HepG2 (cell line): ENCODE measurements around the gene CORO1A. TPM values are rescaled to one million over a fixed set of nuclear protein-coding genes. Genes with fewer than 3 reads are reported as not detected.
A peak's percentile ranks its signal among the peaks of the same experiment; 100 is the strongest.

Source experiments
- ADNP ChIP-seq: sonication (generic); formaldehyde crosslinking; IDR thresholded peaks from 2 replicates; pipeline ENCODE4 v1.4.0; 2020; ENCODE audit warnings: missing genetic modification reagents
- ARID5B ChIP-seq: IDR thresholded peaks from 2 replicates; pipeline ENCODE4 v1.4.0; 2020; ENCODE audit warnings: mild to moderate bottlenecking, missing genetic modification reagents
- ATF3 ChIP-seq: sonication (generic); formaldehyde crosslinking; IDR thresholded peaks from 2 replicates; pipeline ENCODE4 v1.4.0; 2020; ENCODE audit warnings: missing genetic modification reagents
- BCL6 ChIP-seq: IDR thresholded peaks from 2 replicates; pipeline ENCODE4 v1.6.1; 2016; ENCODE audit warnings: missing genetic modification reagents, missing compliant biosample characterization
- CEBPZ ChIP-seq: IDR thresholded peaks from 2 replicates; pipeline ENCODE4 v1.6.1; 2012; ENCODE audit warnings: low read length, improper control_type of control experiment
- GABPA ChIP-seq, 2 experiments: IDR thresholded peaks; 2 replicates each; pipeline ENCODE4 v1.6.1; 2011 to 2016; ENCODE audit warnings: low read depth in 2 of 2, low read length in 1 of 2, missing biosample characterization in 1 of 2, missing genetic modification characterization in 1 of 2
- KLF9 ChIP-seq: IDR thresholded peaks from 2 replicates; pipeline ENCODE4 v1.6.1; 2016; ENCODE audit warnings: low read depth
- MAZ ChIP-seq, 2 experiments: sonication (generic) in 1 of 2; formaldehyde crosslinking in 1 of 2; IDR thresholded peaks; 2 replicates each; pipeline versions ENCODE4 v1.5.0 to v1.6.1; 2012 to 2020; ENCODE audit warnings: low read depth in 2 of 2, mild to moderate bottlenecking in 2 of 2, borderline replicate concordance in 1 of 2, improper control_type of control experiment in 1 of 2, low read length in 1 of 2, missing genetic modification reagents in 1 of 2, moderate library complexity in 1 of 2
- PTBP1 ChIP-seq: fragments of 200-400 bp; formaldehyde crosslinking; IDR thresholded peaks from 2 replicates; pipeline ENCODE4 v1.6.1; 2018; ENCODE audit warnings: low read length, low read depth; ENCODE audit not compliant: poor library complexity, severe bottlenecking
- SNRNP70 ChIP-seq: fragments of 200-400 bp; formaldehyde crosslinking; IDR thresholded peaks from 2 replicates; pipeline ENCODE4 v1.6.1; 2017; ENCODE audit warnings: mild to moderate bottlenecking, low read depth, low read length, moderate library complexity
- TFDP1 ChIP-seq: IDR thresholded peaks from 2 replicates; pipeline ENCODE4 v1.6.1; 2016; ENCODE audit warnings: missing compliant biosample characterization, missing genetic modification reagents, borderline replicate concordance
- ZFP90 ChIP-seq: sonication (generic); formaldehyde crosslinking; IDR thresholded peaks from 2 replicates; pipeline ENCODE4 v1.8.0; 2022; ENCODE audit warnings: missing genetic modification reagents, mild to moderate bottlenecking, inconsistent platforms, borderline replicate concordance
- ZNF3 ChIP-seq: IDR thresholded peaks from 2 replicates; pipeline ENCODE4 v1.7.0; 2017; ENCODE audit warnings: inconsistent platforms
- ZNF441 ChIP-seq: sonication (generic); formaldehyde crosslinking; IDR thresholded peaks from 2 replicates; pipeline ENCODE4 v1.7.0; 2021; ENCODE audit warnings: missing genetic modification reagents, borderline replicate concordance
- ZNF484 ChIP-seq: sonication (generic); formaldehyde crosslinking; IDR thresholded peaks from 2 replicates; pipeline ENCODE4 v1.5.1; 2020; ENCODE audit warnings: mild to moderate bottlenecking, low read depth, missing genetic modification reagents, borderline replicate concordance
- ZNF563 ChIP-seq: sonication (generic); formaldehyde crosslinking; IDR thresholded peaks from 2 replicates; pipeline ENCODE4 v1.8.0; 2022; ENCODE audit warnings: mild to moderate bottlenecking, moderate library complexity, missing genetic modification reagents
- ZNF569 ChIP-seq: sonication (generic); formaldehyde crosslinking; IDR thresholded peaks from 2 replicates; pipeline ENCODE4 v1.5.0; 2020; ENCODE audit warnings: mild to moderate bottlenecking, missing genetic modification reagents, moderate library complexity, borderline replicate concordance
- ZNF629 ChIP-seq: sonication (generic); formaldehyde crosslinking; conservative IDR thresholded peaks from 2 replicates; pipeline ENCODE4 v1.5.0; 2020; ENCODE audit warnings: missing genetic modification reagents
- ZNF75D ChIP-seq: sonication (generic); formaldehyde crosslinking; IDR thresholded peaks from 2 replicates; pipeline ENCODE4 v1.8.1; 2023; ENCODE audit warnings: missing genetic modification reagents, mild to moderate bottlenecking, borderline replicate concordance
- polyA plus RNA-seq, 8 experiments: library from polyadenylated mRNA; depleted of rRNA in 3 of 8; stranded (reverse) in 7 of 8; unstranded in 1 of 8; fragments of >200 nt; fragmentation: Illumina TruSeq in 4 of 8; extraction: Trizol in 4 of 8; gene quantifications; 2 replicates each; pipeline versions ENCODE4 v1.2.1 to v1.2.3, GENCODE V29; 2011 to 2016; ENCODE audit warnings: low read depth in 4 of 8, missing spikeins in 1 of 8, mixed read lengths in 1 of 8; ENCODE audit not compliant: insufficient read depth in 1 of 8
- total RNA-seq, 5 experiments: library from RNA; depleted of rRNA; stranded (reverse); fragments of >200 nt; fragmentation: Illumina TruSeq; extraction: Trizol; gene quantifications; 2 replicates each; pipeline ENCODE4 v1.2.3, GENCODE V29; 2016; ENCODE audit warnings: low read depth in 1 of 5

Gene CORO1A
- total and polyA plus RNA-seq, 2 of the 13 experiments (the other 11 are each of a cell fraction or from before 2014, with no cell fraction given) = 6.5 to 12.9 TPM

- TF ChIP-seq MAZ (IDR thresholded peaks at IDR 0.05; ENCODE audit: borderline replicate concordance, low read depth, low read length) (no peak), MAZ (CRISPR knock-in tag; IDR thresholded peaks at IDR 0.05; ENCODE audit: low read depth) (peak; percentile 64), ATF3 (CRISPR knock-in tag) (no peak), SNRNP70 (no peak), GABPA (IDR thresholded peaks at IDR 0.05; ENCODE audit: low read depth, low read length) (no peak), GABPA (CRISPR knock-in tag; IDR thresholded peaks at IDR 0.05; ENCODE audit: low read depth) (peak; percentile 81), TFDP1 (CRISPR knock-in tag) (peak; percentile 42; the same call in 1 of the 2 replicates), ZNF629 (CRISPR knock-in tag) (no peak), ZNF441 (peak; percentile 74; the same call in 1 of the 2 replicates), ADNP (CRISPR knock-in tag) (peak; percentile 43; the same call in 1 of the 2 replicates), PTBP1 (no peak), ZFP90 (CRISPR knock-in tag) (no peak; the same call in 1 of the 2 replicates), CEBPZ (no peak), ZNF563 (CRISPR knock-in tag) (no peak), ZNF569 (CRISPR knock-in tag) (no peak; the same call in 1 of the 2 replicates), ZNF75D (CRISPR knock-in tag) (no peak), KLF9 (CRISPR knock-in tag) (peak; percentile 50; the same call in 1 of the 2 replicates), ZNF3 (CRISPR knock-in tag) (peak; percentile 87; the same call in 1 of the 2 replicates), ZNF484 (CRISPR knock-in tag) (no peak), ARID5B (CRISPR knock-in tag) (peak; percentile 98), BCL6 (CRISPR knock-in tag) (peak; percentile 86)
These were observed 43.6 kb upstream of the CORO1A start (continued) for GRCh38 chr16:30139583-30140481.
